Adipocyte (in vitro differentiated cells): Measurements from ENCODE around the gene UNCX.
"Not testable (repeated sequence)": the region's sequence is repeated elsewhere in the genome, so short reads cannot be mapped to it uniquely, and the experiment has no call there.

Source experiments
- DNase-seq: peaks from one replicate; pipeline ENCODE4 v3.0.0-alpha.2; 2015; ENCODE audit warnings: low read depth
- H3K27me3 ChIP-seq: replicated peaks from 2 replicates; pipeline ENCODE4 v1.7.0; 2013; ENCODE audit warnings: mild to moderate bottlenecking, low read length, moderate library complexity; ENCODE audit not compliant: control insufficient read depth, insufficient read depth
- H3K36me3 ChIP-seq: 2 replicates; pipeline ENCODE4 v1.7.0; 2013; ENCODE audit warnings: low read length, mild to moderate bottlenecking, moderate library complexity; ENCODE audit not compliant: control insufficient read depth, insufficient read depth, severe bottlenecking
- H3K4me1 ChIP-seq: 2 replicates; pipeline ENCODE4 v1.7.0; 2013; ENCODE audit warnings: mild to moderate bottlenecking, low read length, moderate library complexity; ENCODE audit not compliant: control insufficient read depth, insufficient read depth
- H3K4me3 ChIP-seq: 2 replicates; pipeline ENCODE4 v1.7.0; 2013; ENCODE audit warnings: mild to moderate bottlenecking, low read length, moderate library complexity
- H3K9ac ChIP-seq: 2 replicates; pipeline ENCODE4 v1.7.0; 2013; ENCODE audit warnings: mild to moderate bottlenecking, low read length, moderate library complexity
- H3K9me3 ChIP-seq: 2 replicates; pipeline ENCODE4 v1.7.0; 2013; ENCODE audit warnings: mild to moderate bottlenecking, low read length, moderate library complexity; ENCODE audit not compliant: control insufficient read depth

UNCX gene

GRCh38 chr7:1267016-1267900 lies 34.6 kb downstream of the UNCX start:
- Histone ChIP-seq H3K27me3 (peaks cover 45% of the 10 kb centered on the region), H3K9ac (no peak overlapping the region)
- DNase-seq = no peak

DNA sequence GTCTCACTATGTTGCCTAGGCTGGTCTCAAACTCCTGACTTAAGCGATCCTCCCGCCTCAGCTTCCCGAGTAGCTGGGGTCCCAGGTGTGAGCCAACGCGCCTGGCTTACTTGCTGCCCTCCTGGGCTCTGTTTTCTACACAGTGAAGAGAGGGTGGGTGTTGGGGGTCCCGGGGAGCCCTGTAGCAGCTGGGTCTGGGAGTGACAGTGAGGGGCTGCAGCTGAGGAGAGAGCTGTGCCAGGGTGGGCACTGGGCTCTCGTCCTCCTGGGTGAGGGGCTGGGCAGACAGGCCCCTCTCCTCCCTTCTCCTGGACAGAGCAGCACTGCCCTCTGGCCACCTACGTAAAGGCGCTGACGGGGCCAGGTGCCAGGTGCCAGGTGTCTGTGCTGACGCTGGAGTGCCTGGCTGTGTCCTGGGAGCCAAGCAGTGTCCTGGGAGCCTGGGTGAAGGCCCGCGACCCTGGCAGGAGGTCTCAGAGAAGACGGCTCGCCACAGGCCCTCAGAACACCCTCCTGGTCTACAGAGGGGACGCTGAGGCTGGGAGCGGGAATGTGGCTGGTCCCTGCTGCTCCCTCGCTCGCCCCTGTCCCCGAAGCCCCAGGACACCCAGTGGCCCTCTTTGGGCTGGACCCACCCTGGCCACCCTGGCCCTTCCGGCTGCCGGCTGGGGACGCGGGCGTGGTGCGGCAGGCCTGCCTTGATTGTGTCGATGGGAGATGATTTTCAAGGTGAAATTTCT lies 35.6 kb downstream of the UNCX start:
- H3K4me1 ChIP-seq = no peaks in the 10 kb centered on the region
- no peak overlapping the region for H3K4me3 ChIP-seq
- H3K27me3 ChIP-seq = peaks cover 38% of the 10 kb centered on the region
- no peaks in the 10 kb centered on the region for H3K36me3 ChIP-seq
- no peak for DNase-seq
- no peaks in the 10 kb centered on the region for H3K9me3 ChIP-seq
- H3K9ac ChIP-seq = no peak overlapping the region

More at GRCh38 chr7:1267016-1267900, 34.6 kb downstream of the UNCX start:
- Histone ChIP-seq H3K4me1 (no peaks in the 10 kb centered on the region), H3K9me3 (no peaks in the 10 kb centered on the region), H3K36me3 (no peaks in the 10 kb centered on the region), H3K4me3 (no peak overlapping the region)

DNA sequence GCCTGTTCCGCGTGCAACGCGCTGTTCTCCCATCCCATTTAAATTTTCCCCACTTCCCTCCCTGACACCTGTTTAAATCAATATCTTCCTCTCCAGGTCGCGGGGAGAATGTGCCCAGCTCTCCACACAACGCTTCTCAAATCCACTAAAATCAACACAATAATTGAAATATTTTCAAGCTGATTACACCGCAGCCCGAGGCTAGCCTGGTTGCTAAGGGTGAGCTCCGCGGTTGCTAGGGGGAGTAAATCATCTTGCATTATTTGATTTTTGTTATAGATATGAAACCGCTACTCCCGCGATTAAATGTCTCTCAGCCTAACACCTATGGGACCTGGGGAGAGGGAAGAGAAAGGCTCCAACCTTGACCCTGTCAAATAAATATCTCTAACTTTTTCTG lies 36.2 kb downstream of the UNCX start:
- DNase-seq = no peak
- no peaks in the 10 kb centered on the region for H3K36me3 ChIP-seq
- H3K9ac ChIP-seq = no peak overlapping the region
- peaks cover 34% of the 10 kb centered on the region for H3K27me3 ChIP-seq
- H3K4me1 ChIP-seq = no peaks in the 10 kb centered on the region
- H3K4me3 ChIP-seq = no peak overlapping the region
- H3K9me3 ChIP-seq = no peaks in the 10 kb centered on the region

DNA sequence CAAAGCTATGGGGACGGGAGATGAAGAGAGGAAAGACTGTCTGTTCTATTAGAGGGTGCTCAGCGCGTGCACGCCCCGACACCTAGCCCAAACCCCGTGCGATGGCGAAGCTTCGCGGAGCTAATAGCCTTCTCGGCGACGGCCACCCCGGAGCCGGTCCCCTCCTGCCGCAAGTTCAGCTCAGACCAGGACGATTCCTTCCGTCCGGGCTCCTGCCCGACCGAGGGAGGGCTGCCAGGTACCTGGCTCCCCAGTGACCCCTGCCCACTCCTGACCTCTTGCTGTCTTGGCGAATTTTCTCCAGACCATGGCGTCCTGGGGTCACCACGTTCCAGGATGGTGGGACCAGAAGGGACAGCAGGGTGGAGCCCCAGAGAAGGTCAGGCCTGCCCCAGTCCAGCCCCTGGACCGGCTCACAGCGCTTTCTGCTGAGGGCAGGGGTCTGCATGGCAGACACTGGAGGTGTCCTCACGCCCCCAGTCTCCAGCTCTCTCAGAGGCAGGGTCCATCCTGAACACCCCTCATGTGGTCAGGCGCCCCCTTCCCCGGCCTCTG lies 36.7 kb downstream of the UNCX start:
- Histone ChIP-seq H3K36me3 (no peaks in the 10 kb centered on the region), H3K9me3 (no peaks in the 10 kb centered on the region), H3K4me3 (no peak overlapping the region), H3K27me3 (peaks cover 32% of the 10 kb centered on the region), H3K9ac (no peak overlapping the region), H3K4me1 (no peaks in the 10 kb centered on the region)
- no peak for DNase-seq

DNA sequence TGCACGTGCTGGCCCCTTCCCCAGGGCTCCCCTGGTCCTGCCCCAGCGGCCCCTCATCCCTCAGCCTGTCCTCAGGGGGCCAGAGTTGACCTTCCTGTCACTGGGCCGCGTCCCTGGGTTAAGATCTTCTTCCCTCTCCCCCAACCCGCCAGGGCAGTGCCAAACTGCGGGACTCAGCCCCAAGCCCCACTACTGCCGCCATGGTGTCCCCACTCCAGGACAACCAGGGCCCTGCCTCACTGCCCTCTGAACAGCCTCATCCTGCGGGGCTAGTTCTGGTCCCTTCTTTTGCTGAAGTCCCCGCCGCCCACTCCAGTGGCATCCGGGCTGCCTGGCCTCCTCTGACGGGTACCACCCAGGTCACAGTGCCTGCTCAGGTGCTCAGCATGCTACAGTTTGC lies 37.5 kb downstream of the UNCX start:
- no peak for DNase-seq
- peaks cover 24% of the 10 kb centered on the region for H3K27me3 ChIP-seq

GRCh38 chr7:1271046-1271445 lies 38.4 kb downstream of the UNCX start:
- no peak overlapping the region for H3K4me3 ChIP-seq
- DNase-seq = no peak
- no peaks in the 10 kb centered on the region for H3K36me3 ChIP-seq
- H3K4me1 ChIP-seq = no peaks in the 10 kb centered on the region
- H3K27me3 ChIP-seq = peaks cover 16% of the 10 kb centered on the region
- no peak overlapping the region for H3K9ac ChIP-seq
- H3K9me3 ChIP-seq = no peaks in the 10 kb centered on the region

More for the DNA sequence above, 37.5 kb downstream of the UNCX start:
- no peak overlapping the region for H3K4me3 ChIP-seq
- no peaks in the 10 kb centered on the region for H3K36me3 ChIP-seq
- no peak overlapping the region for H3K9ac ChIP-seq
- H3K9me3 ChIP-seq = no peaks in the 10 kb centered on the region
- H3K4me1 ChIP-seq = no peaks in the 10 kb centered on the region

- H3K9ac ChIP-seq = no peak overlapping the region
- H3K4me3 ChIP-seq = no peak overlapping the region
- H3K27me3 ChIP-seq = peaks cover 11% of the 10 kb centered on the region
- H3K9me3 ChIP-seq = peaks cover 3% of the 10 kb centered on the region
- no peak for DNase-seq
- H3K4me1 ChIP-seq = no peaks in the 10 kb centered on the region
- H3K36me3 ChIP-seq = no peaks in the 10 kb centered on the region
These were observed 39.0 kb downstream of the UNCX start for GRCh38 chr7:1271656-1272055.

GRCh38 chr7:1272136-1272535 lies 39.5 kb downstream of the UNCX start:
- not testable (repeated sequence) for H3K36me3 ChIP-seq, H3K4me3 ChIP-seq, H3K9me3 ChIP-seq, H3K27me3 ChIP-seq, H3K4me1 ChIP-seq, H3K9ac ChIP-seq, DNase-seq

DNA sequence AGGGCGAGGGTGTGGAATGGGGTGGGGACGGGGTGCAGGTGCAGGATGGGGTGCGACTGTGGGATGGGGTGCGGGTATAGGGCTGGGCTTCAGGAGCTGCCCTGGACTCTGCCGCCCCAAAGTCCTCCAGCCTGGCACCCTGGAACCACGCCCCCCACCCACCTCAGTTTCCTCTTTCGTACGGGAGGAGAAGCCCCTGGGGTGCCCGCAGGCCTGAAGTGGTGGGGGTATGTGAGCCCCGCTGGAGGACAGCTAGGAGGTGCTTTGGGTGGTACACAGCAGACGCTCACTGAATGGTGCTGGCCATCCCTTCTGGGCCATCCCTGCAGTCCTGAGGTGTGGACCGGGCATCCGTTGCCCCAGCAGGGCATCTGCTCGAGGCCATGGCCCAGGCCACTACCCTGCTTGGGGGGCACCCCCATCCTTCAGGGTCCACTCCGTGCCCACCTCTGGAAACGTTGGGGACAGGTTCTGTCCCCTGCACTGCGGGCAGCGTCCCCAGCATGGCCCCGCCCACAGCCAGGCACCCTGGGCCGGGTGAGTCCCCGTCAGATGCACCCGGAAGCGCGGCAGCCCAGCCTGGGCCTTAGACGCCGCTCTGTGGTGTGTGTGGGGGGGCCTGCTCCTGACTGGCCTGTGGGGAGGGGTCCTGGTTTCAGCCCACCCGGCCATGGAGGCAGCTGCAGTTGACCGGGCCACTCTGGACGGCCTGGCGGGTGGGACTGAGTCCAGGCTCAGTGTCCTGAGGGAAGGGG lies 41.6 kb downstream of the UNCX start:
- no peaks in the 10 kb centered on the region for H3K36me3 ChIP-seq
- no peak overlapping the region for H3K9ac ChIP-seq
- peaks cover 18% of the 10 kb centered on the region for H3K27me3 ChIP-seq
- DNase-seq = no peak
- no peaks in the 10 kb centered on the region for H3K4me1 ChIP-seq
- peaks cover 7% of the 10 kb centered on the region for H3K9me3 ChIP-seq
- no peak overlapping the region for H3K4me3 ChIP-seq

DNA sequence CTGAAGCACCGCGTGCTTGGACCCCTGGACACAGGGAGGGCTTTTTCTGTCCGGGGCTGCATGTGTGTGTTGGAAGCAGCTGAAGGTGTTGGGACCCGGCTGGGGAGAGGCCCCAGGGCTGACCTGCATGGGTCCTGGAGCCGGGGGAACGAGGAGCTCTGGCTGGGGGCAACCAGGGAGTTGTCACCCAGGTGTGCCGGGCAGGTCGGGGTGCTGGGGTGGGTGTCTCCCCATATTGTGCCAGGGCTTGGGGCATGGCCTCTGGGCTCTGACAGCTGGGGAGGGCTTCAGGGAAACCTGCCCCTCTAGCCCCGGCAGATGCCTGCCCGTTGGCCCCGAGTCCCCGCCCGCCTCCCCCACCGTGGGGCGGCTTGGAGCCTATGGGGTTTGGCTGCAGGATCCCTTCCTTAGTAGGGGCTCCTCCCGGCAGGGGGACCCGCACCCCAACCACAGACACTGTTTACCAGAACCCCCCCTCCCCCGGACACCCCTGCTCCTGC lies 42.3 kb downstream of the UNCX start:
- no peak for DNase-seq
- no peaks in the 10 kb centered on the region for H3K4me1 ChIP-seq
- no peak overlapping the region for H3K4me3 ChIP-seq
- no peaks in the 10 kb centered on the region for H3K36me3 ChIP-seq
- H3K9ac ChIP-seq = no peak overlapping the region
- H3K9me3 ChIP-seq = peaks cover 7% of the 10 kb centered on the region
- peaks cover 18% of the 10 kb centered on the region for H3K27me3 ChIP-seq
